ENCODE results near the gene PSTPIP1. TPM values are rescaled to one million over a fixed set of nuclear protein-coding genes. Genes with fewer than 3 reads are reported as not detected.

Gene PSTPIP1
- total RNA-seq, 4 donors from 2014 or later = 2.9 to 8.9 (median 4.0) TPM

DNA sequence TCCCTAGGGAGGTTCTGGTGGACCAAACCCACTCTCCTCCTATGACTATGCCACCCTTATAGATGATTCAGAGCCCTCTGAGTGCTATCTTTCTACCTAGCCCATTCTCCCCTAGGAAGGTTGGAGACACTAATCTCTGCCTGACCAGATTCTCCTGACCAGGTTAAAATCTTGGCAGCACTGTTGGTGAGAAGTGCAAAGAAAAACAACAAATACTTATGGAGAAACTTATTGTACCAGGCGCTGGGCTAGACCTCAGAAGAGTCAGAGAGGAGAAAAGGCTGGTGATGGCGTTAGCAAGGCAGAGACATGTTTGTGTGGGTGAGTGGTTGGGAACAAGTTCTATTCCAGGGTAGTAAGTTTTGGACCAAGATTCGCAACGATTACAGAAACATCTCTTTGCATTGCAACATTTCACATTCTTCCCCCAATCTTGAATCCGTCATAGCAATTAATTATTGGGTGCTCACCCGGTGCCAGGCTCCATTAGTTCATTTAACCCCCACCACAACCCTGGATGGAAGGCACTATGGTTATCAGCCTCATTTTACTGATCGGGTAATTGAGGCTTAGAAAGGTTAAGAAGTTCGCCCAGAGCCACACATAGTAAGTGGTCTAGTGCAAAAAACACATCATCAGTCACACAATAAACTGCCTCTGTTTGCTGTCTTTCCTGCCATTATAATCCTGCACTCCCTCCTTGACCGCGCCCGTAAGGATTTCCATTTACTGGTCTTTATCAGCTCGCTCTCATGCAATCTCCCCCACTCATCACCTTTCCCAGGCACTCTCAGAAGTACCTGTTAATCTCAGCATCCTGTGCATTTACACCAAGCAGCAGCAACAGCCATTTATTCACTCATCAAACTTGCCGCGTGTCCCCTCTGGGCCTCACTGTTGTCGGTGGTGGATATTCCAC is 76.6 kb downstream of the PSTPIP1 start:
- intact Hi-C loops (cut with DNase I; ENCODE audit: low total_unique reads) = no loop called here
- TF ChIP-seq, protein P1, sequence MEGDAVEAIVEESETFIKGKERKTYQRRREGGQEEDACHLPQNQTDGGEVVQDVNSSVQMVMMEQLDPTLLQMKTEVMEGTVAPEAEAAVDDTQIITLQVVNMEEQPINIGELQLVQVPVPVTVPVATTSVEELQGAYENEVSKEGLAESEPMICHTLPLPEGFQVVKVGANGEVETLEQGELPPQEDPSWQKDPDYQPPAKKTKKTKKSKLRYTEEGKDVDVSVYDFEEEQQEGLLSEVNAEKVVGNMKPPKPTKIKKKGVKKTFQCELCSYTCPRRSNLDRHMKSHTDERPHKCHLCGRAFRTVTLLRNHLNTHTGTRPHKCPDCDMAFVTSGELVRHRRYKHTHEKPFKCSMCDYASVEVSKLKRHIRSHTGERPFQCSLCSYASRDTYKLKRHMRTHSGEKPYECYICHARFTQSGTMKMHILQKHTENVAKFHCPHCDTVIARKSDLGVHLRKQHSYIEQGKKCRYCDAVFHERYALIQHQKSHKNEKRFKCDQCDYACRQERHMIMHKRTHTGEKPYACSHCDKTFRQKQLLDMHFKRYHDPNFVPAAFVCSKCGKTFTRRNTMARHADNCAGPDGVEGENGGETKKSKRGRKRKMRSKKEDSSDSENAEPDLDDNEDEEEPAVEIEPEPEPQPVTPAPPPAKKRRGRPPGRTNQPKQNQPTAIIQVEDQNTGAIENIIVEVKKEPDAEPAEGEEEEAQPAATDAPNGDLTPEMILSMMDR (IDR thresholded peaks at IDR 0.05) = no peak
- TF ChIP-seq POLR2A (IDR thresholded peaks at IDR 0.05) = no peak
- WGBS, 2 donors = 80 to 83% methylated on average over 15 of the region's 15 CpGs
- DNase-seq (ENCODE audit: low spot score in 2 of 2) = no peak
- no peak overlapping the region for H3K4me3 ChIP-seq (ENCODE audit: low read depth, poor library complexity, severe bottlenecking)

DNA sequence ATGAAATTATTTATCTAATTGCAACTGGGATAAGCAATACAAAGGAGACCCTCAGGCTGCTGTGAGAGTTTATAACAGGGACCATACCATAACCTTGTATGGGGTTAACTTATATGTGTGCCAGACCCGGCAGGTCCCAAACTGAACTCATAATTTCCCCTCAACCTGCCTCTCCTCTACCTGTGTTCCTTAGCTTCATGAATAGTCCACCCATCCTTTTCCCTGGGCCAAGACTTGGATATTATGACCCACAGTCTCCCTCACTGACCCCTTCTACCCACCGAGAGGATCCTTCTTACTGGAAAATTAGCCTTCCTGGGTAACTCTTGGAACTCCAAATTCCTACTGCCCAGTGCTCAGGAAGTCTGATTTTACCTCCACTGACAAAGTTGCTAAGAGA is 79.4 kb downstream of the PSTPIP1 start:
- no peak overlapping the region for H3K4me3 ChIP-seq (ENCODE audit: low read depth, poor library complexity, severe bottlenecking)
- WGBS, 2 donors = 76 to 77% methylated on average over 2 of the region's 2 CpGs
- DNase-seq (ENCODE audit: low spot score in 2 of 2) = no peak
- intact Hi-C loops (cut with DNase I; ENCODE audit: low total_unique reads) = no loop called here
- TF ChIP-seq, protein P1 (IDR thresholded peaks at IDR 0.05) = no peak
- no peak for TF ChIP-seq POLR2A (IDR thresholded peaks at IDR 0.05)

DNA sequence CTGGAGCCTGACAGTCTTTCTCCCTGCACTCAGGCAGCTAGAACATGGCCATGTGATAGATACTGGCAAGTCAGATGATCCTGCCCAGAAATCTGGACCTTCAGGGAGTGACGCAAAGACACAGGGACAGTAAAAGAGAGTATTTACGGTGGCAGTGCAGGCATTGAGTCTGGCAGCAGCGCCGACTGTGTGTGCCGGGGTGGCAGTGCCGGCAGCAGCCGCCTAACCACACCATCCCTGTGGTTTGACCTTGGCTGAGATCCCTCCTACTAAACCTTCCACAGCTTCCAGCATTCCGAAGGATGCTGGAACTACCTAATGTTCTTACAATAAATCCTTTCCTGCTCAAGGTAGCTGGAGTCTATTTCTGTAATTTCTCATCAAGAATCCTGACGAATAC is 80.6 kb downstream of the PSTPIP1 start:
- no peak for TF ChIP-seq POLR2A (IDR thresholded peaks at IDR 0.05)
- TF ChIP-seq, protein P1 (IDR thresholded peaks at IDR 0.05) = no peak
- 62 to 66% methylated on average over 9 of the region's 9 CpGs for WGBS, 2 donors
- no peak overlapping the region for H3K4me3 ChIP-seq (ENCODE audit: low read depth, poor library complexity, severe bottlenecking)
- no peak for DNase-seq (ENCODE audit: low spot score in 2 of 2)
- intact Hi-C loops (cut with DNase I; ENCODE audit: low total_unique reads) = no loop called here

DNA sequence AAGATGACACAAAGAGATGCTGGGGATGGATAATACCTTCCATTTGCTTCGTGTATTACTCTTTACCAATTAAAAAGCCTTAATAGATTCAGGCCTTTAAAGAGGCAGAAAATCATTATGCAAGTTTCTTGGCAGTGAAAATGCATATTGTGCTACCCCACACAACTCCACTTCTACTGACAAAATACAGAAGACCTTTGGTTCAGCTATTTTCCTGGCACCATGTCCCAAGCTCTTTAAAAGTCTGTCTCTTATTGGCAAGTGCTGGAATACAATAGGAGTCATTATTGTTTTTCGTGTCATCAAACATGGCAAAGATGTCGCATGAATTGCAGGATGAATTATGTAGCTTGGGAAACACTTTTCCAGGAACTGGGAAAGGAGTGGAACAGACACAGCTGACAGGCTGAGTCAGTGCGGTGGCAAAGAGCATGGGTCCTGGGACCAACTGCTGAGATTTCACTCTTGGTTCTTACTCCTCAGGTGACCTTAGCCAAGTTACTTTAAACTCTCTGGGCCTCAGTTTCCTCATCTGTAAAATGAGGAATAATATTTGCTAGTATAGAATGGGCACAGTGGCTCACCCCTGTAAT is 81.5 kb downstream of the PSTPIP1 start:
- 41 to 44% methylated on average over 4 of the region's 4 CpGs for WGBS, 2 donors
- DNase-seq (ENCODE audit: low spot score in 2 of 2) = no peak
- intact Hi-C loops (cut with DNase I; ENCODE audit: low total_unique reads) = no loop called here

DNA sequence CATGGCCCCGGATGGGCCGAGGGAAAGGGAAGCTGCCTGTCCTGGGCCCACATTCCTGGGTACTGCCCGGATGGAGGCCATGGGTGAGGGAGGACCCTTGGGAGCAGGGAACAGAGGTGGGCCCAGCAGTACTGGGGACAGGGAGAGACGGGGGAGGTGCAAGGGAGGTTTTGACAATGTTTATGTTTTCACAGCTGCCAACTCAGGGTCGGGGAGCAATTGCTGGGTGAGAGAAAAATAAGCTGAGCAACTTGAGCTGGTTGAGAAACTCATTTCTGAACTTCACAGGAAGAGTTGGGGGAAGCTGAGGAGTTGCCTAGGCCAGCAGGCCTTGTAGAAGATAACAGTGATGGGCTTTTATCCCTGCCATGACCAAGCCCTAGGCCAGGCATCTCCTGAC is 87.0 kb downstream of the PSTPIP1 start:
- H3K4me3 ChIP-seq (ENCODE audit: low read depth, poor library complexity, severe bottlenecking) = no peak overlapping the region
- no peak for DNase-seq (ENCODE audit: low spot score in 2 of 2)
- 87 to 89% methylated on average over 5 of the region's 5 CpGs for WGBS, 2 donors
- TF ChIP-seq, protein P1 (IDR thresholded peaks at IDR 0.05) = no peak
- no peak for TF ChIP-seq POLR2A (IDR thresholded peaks at IDR 0.05)
- intact Hi-C loops (cut with DNase I; ENCODE audit: low total_unique reads) = no loop called here

More for the DNA sequence above, 81.5 kb downstream of the PSTPIP1 start:
- H3K4me3 ChIP-seq (ENCODE audit: low read depth, poor library complexity, severe bottlenecking) = no peak overlapping the region
- TF ChIP-seq, protein P1 (IDR thresholded peaks at IDR 0.05) = no peak
- TF ChIP-seq POLR2A (IDR thresholded peaks at IDR 0.05) = no peak

Measured in lower leg skin (tissue), 4 donors.